HAP-1 (cell line): ENCODE measurements around the gene AUTS2.

ENCODE experiments used
- DNase-seq, 2 experiments: peaks; one replicate each; pipeline ENCODE4 v3.0.0-alpha.2; 2016 to 2020; ENCODE audit warnings: low spot score in 2 of 2
- H3K27me3 ChIP-seq: fragments of 250-450 bp; sonication (Bioruptor Pico); 2 replicates; pipeline ENCODE4 v1.5.1; 2020; ENCODE audit warnings: low read depth, mild to moderate bottlenecking, moderate library complexity
- H3K36me3 ChIP-seq: fragments of 250-450 bp; sonication (Bioruptor Pico); replicated peaks from 2 replicates; pipeline ENCODE4 v1.5.1; 2020; ENCODE audit warnings: mild to moderate bottlenecking
- H3K4me1 ChIP-seq: fragments of 250-450 bp; sonication (Bioruptor Pico); 2 replicates; pipeline ENCODE4 v1.5.1; 2020; ENCODE audit warnings: mild to moderate bottlenecking
- H3K4me3 ChIP-seq: fragments of 250-450 bp; sonication (Bioruptor Pico); 2 replicates; pipeline ENCODE4 v1.5.1; 2020; ENCODE audit warnings: mild to moderate bottlenecking, moderate library complexity
- H3K9me3 ChIP-seq: fragments of 250-450 bp; sonication (Bioruptor Pico); 2 replicates; pipeline ENCODE4 v1.5.1; 2020; ENCODE audit warnings: mild to moderate bottlenecking, moderate library complexity
- in situ Hi-C: fragments of 300-500 bp; cut with MboI; formaldehyde crosslinking; loops from 3 replicates; pipeline ENCODE4 v1.14.3; 2020; ENCODE audit warnings: low sequenced_read_pairs, inconsistent platforms, mixed read lengths

AUTS2 gene

DNA sequence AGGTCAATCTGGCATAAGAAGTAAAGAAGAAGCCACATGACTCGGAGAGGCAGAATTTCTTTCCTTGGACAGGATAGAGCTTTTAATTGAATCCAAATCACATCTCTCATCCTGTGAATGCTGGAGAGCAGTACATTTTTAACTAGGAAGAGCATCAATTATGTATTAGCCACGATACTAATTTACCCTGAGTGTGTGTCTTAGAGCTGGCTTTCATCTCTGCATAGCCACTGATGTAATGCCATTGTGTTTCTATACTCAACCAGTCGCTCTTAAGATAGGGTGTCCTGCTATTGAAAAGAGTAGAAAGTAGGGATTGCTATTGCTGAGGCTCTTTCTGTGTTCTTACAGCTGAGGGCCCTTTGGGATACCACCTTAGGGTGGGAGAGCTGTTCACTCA, 280.3 kb downstream of the AUTS2 start:
- peaks cover 4% of the 10 kb centered on the region; the same call in 1 of the 2 replicates for H3K4me1 ChIP-seq
- H3K4me3 ChIP-seq, result no peak overlapping the region
- in situ Hi-C loops, result no loop called here

GRCh38 chr7:69879989-69880388, 281.7 kb downstream of the AUTS2 start:
- in situ Hi-C loops, result no loop called here
- peaks cover 4% of the 10 kb centered on the region; the same call in 1 of the 2 replicates for H3K4me1 ChIP-seq
- H3K9me3 ChIP-seq, result no peaks in the 10 kb centered on the region

More for the DNA sequence above, 280.3 kb downstream of the AUTS2 start:
- Histone ChIP-seq H3K27me3 (no peaks in the 10 kb centered on the region), H3K36me3 (no peaks in the 10 kb centered on the region), H3K9me3 (no peaks in the 10 kb centered on the region)
- DNase-seq, result no peak

GRCh38 chr7:69880840-69881239, 282.6 kb downstream of the AUTS2 start:
- H3K4me1 ChIP-seq, result peaks cover 4% of the 10 kb centered on the region; the same call in 1 of the 2 replicates
- in situ Hi-C loops, result no loop called here
- no peak overlapping the region for H3K4me3 ChIP-seq
- no peaks in the 10 kb centered on the region for H3K36me3 ChIP-seq
- no peaks in the 10 kb centered on the region for H3K27me3 ChIP-seq
- peak; percentile 33 to 59 for DNase-seq
- H3K9me3 ChIP-seq, result no peaks in the 10 kb centered on the region

More at GRCh38 chr7:69879989-69880388, 281.7 kb downstream of the AUTS2 start:
- Histone ChIP-seq H3K36me3 (no peaks in the 10 kb centered on the region), H3K4me3 (no peak overlapping the region), H3K27me3 (no peaks in the 10 kb centered on the region)
- DNase-seq, result no peak

- no peak overlapping the region for H3K4me3 ChIP-seq
- no peaks in the 10 kb centered on the region for H3K9me3 ChIP-seq
- DNase-seq, result no peak
- in situ Hi-C loops, result no loop called here
- H3K27me3 ChIP-seq, result no peaks in the 10 kb centered on the region
- H3K36me3 ChIP-seq, result no peaks in the 10 kb centered on the region
- peaks cover 4% of the 10 kb centered on the region; the same call in 1 of the 2 replicates for H3K4me1 ChIP-seq
These were observed 284.0 kb downstream of the AUTS2 start for GRCh38 chr7:69882269-69882668.

GRCh38 chr7:69883399-69883891, 285.2 kb downstream of the AUTS2 start:
- Histone ChIP-seq H3K4me1 (peaks cover 4% of the 10 kb centered on the region; the same call in 1 of the 2 replicates), H3K36me3 (no peaks in the 10 kb centered on the region), H3K9me3 (no peaks in the 10 kb centered on the region), H3K4me3 (no peak overlapping the region), H3K27me3 (no peaks in the 10 kb centered on the region)
- in situ Hi-C loops, result no loop called here
- DNase-seq, result no peak

- H3K4me3 ChIP-seq, result no peak overlapping the region
- H3K27me3 ChIP-seq, result no peaks in the 10 kb centered on the region
- H3K9me3 ChIP-seq, result no peaks in the 10 kb centered on the region
- no peaks in the 10 kb centered on the region for H3K36me3 ChIP-seq
- peaks cover 2% of the 10 kb centered on the region; the same call in 1 of the 2 replicates for H3K4me1 ChIP-seq
- in situ Hi-C loops, result no loop called here
- DNase-seq, result no peak
These were observed 287.2 kb downstream of the AUTS2 start for GRCh38 chr7:69885431-69885830.

DNA sequence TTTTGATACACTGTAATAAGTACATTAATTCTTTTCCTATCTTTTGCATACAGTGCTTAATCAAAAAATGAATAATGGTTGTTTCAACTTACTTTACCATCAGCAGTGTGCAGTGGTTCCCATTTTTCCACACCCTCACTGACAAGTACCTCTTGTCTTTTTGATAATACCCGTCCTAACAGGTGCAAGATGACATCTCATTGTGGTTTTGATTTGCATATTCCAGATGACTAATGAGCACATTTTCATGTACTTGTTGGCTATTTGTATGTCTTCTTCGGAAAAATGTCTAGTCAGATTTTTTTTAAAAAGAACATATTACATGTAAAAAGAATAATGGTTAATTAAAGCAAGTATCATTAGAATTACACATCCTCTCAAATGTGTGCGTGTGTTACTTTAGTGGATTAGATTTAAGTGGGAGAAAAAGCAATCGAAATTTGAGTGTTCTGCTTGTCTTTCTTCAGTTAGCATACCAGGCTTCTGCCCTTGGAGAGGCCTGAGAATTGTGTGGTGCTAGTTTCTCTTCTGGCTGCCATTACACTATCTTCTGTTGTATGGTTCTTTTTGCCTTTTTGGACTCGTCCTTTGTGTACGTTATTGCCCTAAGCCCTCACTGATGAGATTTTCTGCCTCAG, 291.2 kb downstream of the AUTS2 start:
- in situ Hi-C loops, result no loop called here
- Histone ChIP-seq H3K27me3 (no peaks in the 10 kb centered on the region), H3K36me3 (no peaks in the 10 kb centered on the region), H3K4me1 (0 out of 2 replicates have a peak, but pooled peaks cover 6% of the 10 kb centered on the region), H3K4me3 (no peak overlapping the region), H3K9me3 (no peaks in the 10 kb centered on the region)
- DNase-seq, result no peak

DNA sequence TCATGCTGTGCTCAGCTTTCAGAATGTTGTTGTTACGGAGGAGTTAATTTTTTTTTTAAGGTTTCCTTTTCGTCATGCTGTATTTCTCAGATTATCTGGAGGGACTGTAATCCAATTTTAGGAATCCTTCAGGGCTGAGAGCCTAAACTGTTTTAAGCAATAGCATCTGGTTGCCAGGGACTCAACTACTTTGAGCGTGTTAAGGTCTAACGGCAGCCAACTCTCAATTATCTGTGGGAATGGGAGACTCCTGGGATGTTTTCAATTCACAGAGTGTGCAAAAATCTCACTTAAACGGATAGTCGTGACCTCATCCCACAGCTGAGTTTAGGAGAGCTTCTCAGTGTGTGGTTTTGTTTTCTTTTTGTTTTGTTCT, 291.7 kb downstream of the AUTS2 start:
- Histone ChIP-seq H3K27me3 (no peaks in the 10 kb centered on the region), H3K4me1 (0 out of 2 replicates have a peak, but pooled peaks cover 6% of the 10 kb centered on the region), H3K4me3 (no peak overlapping the region), H3K36me3 (no peaks in the 10 kb centered on the region), H3K9me3 (no peaks in the 10 kb centered on the region)
- in situ Hi-C loops, result no loop called here
- DNase-seq, result no peak

DNA sequence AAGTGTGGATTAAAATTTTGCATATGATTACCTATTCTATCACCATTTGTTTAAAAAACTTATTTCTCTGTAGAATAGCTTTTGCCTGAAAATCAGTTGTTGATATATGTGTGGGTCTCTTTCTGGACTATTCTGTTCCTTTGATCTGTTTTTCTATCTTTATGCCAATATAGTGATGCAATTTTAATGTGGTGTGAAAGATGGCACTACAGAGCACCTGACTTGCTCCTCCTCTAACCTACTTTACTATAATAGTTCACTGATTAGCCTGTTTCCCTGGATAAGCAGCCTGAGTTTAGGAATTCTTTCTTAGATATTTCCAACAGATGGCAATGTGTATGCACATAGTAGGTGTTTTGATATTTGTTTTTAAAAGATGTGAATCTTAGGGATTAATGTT, 294.5 kb downstream of the AUTS2 start:
- H3K4me1 ChIP-seq, result 0 out of 2 replicates have a peak, but pooled peaks cover 6% of the 10 kb centered on the region

GRCh38 chr7:69893906-69894305, 295.6 kb downstream of the AUTS2 start:
- H3K4me3 ChIP-seq, result no peak overlapping the region
- in situ Hi-C loops, result no loop called here
- no peaks in the 10 kb centered on the region for H3K9me3 ChIP-seq
- DNase-seq, result peak in 1 of 2 experiments; percentile 29
- H3K4me1 ChIP-seq, result 0 out of 2 replicates have a peak, but pooled peaks cover 6% of the 10 kb centered on the region
- no peaks in the 10 kb centered on the region for H3K36me3 ChIP-seq
- H3K27me3 ChIP-seq, result no peaks in the 10 kb centered on the region

More for the DNA sequence above, 294.5 kb downstream of the AUTS2 start:
- H3K9me3 ChIP-seq, result no peaks in the 10 kb centered on the region
- H3K36me3 ChIP-seq, result no peaks in the 10 kb centered on the region
- H3K4me3 ChIP-seq, result no peak overlapping the region
- no peak for DNase-seq
- in situ Hi-C loops, result no loop called here
- no peaks in the 10 kb centered on the region for H3K27me3 ChIP-seq

DNA sequence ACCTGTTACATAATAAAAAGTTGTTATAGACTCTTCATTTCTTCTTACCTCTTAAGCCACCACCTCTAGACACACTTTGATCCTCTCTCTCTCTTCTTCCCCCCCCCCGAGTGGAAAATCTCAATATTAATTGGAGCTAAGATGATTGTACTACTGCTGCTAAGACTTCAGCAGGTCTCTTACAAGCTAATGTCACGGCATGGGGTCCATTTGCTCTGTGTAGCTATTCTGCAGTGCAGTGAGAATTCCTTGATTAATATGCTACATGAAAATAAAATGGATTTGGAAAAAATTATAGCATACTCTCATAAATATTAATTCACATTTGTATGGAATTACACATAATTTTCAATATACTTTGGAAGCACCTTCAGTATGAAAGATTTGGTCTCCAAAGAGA, 297.2 kb downstream of the AUTS2 start:
- Histone ChIP-seq H3K4me1 (0 out of 2 replicates have a peak, but pooled peaks cover 6% of the 10 kb centered on the region), H3K4me3 (no peak overlapping the region), H3K27me3 (no peaks in the 10 kb centered on the region), H3K36me3 (no peaks in the 10 kb centered on the region), H3K9me3 (no peaks in the 10 kb centered on the region)
- DNase-seq, result no peak
- in situ Hi-C loops, result no loop called here

- no peaks in the 10 kb centered on the region for H3K9me3 ChIP-seq
- H3K4me1 ChIP-seq, result 0 out of 2 replicates have a peak, but pooled peaks cover 6% of the 10 kb centered on the region
- in situ Hi-C loops, result no loop called here
- no peaks in the 10 kb centered on the region for H3K27me3 ChIP-seq
- no peak for DNase-seq
- H3K36me3 ChIP-seq, result no peaks in the 10 kb centered on the region
- H3K4me3 ChIP-seq, result no peak overlapping the region
These were observed 297.8 kb downstream of the AUTS2 start for GRCh38 chr7:69896121-69896520.

DNA sequence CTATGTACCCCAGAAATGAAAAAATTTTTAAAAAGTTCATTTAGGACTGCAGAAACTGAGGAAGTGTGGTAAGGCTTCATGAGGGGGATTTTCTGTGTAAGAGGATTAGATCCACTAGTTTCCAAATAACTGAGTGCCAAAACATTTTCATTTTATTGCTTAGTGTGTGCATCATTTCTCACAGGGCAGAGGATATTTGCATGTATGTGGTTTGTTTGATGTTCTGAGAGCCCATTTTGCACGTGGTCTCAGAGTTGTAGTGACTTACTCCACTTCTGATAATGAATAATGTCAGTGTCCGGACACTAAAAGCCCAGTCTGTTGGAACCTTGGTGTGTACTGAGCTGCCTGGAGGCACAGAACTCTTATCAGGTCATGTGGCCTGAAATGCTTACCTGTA, 299.9 kb downstream of the AUTS2 start:
- in situ Hi-C loops, result no loop called here

DNA sequence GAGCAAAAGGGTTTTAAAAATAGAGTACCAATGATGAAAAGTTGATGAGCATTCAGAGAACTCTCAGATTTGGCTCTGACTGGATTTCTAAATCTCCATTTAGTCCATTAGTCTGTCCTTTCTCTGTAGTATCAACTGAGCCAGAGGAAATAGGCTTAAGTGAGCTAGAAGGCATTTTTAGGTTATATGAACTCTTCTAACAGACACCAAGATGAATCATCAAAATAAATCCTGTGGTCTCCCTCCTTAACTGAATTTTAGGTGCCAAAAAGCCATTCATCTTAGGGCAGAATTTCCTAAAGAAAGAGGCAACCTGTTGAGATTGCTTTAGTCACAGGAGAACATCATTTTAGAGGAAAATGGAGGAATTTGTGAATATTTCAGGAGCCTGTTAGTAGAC, 305.1 kb downstream of the AUTS2 start:
- DNase-seq, result no peak
- no peaks in the 10 kb centered on the region for H3K4me1 ChIP-seq
- H3K36me3 ChIP-seq, result no peaks in the 10 kb centered on the region
- no peaks in the 10 kb centered on the region for H3K9me3 ChIP-seq
- in situ Hi-C loops, result no loop called here
- H3K4me3 ChIP-seq, result no peak overlapping the region
- H3K27me3 ChIP-seq, result no peaks in the 10 kb centered on the region

More for the DNA sequence above, 299.9 kb downstream of the AUTS2 start:
- Histone ChIP-seq H3K36me3 (no peaks in the 10 kb centered on the region), H3K27me3 (no peaks in the 10 kb centered on the region), H3K9me3 (no peaks in the 10 kb centered on the region), H3K4me1 (no peaks in the 10 kb centered on the region), H3K4me3 (no peak overlapping the region)
- DNase-seq, result no peak
